NCI-H2029 (cell line): ENCODE data around the gene ZNF335.
"Not testable (repeated sequence)": the region's sequence is repeated elsewhere in the genome, so short reads cannot be mapped to it uniquely, and the experiment has no call there.

Source experiments
- DNase-seq: peaks from one replicate; lab custom pipeline; 2025; lab: John Stamatoyannopoulos, UW

The ZNF335 gene

DNA sequence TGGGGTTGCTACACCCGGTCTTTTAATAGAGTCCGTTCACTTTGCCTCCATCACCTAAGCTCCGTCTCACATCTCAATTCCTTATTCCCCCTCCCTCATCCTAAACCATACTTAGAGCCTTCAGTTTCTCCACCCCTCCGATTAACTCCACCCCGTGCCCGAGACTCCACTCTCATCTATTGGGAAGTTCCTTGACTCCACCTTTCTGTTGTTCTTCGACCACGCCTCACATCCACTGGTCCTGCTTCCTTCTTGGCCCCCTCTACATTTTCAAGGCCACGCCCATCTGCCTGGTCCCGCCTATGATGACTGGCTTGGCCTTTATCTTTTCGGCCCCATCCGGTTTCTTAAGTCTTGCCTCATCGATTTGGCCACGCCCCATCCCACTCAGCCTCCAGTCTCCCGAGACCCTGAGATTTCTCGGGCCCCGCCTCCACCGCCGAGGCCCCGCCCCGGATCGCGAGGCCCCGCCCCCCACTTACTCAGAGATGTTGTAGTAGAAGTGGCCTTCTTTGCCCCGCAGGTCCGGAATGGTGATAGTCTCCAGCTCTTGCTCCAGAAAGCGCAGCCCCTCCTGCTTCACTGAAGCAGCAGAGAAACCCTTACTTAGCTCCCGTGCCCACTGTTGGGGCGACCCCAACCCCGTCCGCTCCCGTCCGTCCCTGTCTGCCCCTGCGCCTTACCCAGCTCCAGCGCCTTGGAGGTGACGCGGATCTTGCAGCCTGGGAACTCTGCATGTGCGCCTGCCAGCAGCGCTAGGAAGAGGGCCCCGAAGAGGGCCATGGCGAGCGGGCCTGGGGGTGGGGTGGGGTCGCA, 61.1 kb downstream of the ZNF335 start:
- peak; percentile 93 for DNase-seq

DNA sequence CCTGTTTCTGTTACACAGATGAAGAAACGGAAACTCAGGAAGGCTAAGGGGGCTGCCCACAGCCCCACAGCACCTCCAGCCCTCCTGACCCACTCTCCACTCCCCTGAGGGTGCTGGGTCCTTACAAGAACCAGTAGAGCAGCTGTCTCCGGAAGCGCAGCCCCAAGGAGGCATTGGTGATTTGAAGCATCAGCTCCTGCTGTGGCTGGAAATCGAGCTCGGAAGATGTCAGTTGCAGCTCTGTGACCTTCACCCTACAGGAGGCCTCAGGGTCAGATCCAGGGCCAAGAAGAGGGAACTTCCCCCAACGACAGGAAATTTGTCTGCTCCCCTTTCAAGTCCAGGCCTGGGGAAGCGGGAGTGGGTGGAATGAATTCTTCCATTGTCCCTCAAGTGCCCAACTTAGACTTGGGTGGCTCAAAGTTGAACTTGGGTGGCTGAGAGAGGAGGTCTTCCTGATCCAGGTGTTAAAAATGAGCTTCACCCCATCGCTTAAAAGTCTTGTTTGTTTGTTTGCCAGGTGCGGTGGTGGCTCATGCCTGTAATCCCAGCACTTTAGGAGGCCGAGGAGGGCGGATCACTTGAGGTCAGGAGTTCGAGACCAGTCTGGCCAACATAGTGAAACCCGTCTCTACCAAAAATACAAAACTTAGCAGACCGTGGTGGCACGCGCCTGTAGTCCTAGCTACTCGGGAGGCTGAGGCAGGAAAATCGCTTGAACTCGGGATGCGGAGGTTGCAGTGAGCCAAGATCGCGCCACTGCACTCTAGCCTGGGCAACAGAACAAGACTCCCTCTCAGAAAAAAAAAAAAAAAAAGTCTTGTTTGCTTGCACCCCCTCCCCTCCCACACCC, 62.0 kb downstream of the ZNF335 start:
- no peak for DNase-seq

DNA sequence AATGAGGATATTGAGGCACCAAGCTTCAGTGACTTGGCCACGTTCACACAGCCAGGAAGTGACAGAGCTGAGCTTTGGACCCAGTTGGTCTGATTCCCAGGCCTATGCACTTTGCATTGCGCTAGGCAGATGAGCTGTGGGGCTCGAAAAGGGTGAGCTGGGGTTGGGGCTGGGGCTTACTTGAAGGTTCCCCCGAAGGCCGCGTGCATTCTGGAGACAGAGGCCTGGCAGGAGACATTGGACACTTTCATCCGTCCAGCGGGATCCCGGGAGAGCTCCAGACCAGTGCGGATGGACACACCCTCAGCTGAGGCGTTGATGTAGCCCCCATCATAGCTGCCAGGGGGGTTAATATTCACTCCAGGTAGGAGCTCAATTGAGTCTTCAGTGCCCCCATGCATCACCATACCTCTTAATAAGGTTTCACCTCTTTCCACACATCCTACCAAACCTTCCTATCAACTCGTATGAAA, 62.6 kb downstream of the ZNF335 start:
- DNase-seq, result no peak

DNA sequence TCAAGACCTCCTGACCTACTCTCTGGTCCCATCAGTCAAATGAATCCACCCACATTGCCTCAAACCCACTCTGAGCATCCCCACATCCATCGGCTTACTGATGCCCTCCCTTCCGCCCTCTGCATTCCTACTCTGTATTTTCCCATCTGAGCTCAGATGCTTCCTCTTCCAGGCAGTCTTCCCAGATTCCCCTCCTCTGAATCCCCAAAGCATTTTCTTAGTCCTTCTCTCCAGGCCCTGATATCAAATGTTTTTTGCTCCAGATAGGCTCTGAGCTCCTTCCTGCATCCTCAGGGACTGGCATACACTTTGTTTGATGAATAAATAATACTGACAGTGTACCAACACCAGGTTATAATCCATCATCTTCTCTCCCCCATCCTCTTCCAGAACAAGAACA, 63.9 kb downstream of the ZNF335 start:
- no peak for DNase-seq

DNA sequence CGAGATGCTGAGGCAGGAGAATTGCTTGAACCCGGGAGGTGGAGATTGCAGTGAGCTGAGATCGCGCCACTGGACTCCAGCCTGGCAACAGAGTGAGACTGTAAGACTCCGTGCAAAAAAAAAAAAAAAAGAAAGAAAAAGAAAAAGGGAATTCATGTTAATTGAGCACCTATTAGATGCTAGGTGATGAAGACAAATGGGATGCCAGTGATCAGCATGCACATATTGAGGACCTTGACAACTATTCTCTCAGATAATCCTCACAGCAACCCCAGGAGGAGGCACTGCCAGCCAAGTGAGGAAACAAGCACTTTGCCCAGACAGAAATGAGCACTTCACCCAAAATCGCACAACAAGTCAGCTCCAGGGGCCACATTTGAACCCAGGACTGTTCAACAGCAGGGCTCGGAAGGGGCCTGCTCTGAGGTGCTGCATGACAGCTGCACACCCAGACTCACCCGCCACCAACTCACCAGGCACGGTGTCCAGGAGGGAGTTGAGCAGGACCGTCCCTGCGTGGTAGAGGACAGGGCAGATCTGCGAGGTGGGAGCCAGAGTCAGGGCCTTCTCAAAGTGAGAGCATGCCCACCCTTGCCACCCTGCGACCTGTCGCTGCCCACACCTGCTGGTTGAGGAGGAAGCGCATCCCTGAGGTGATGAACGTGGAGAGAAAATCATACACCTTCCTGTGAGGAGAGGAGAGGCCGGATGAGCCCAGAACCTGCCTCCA, 64.6 kb downstream of the ZNF335 start:
- DNase-seq, result no peak

DNA sequence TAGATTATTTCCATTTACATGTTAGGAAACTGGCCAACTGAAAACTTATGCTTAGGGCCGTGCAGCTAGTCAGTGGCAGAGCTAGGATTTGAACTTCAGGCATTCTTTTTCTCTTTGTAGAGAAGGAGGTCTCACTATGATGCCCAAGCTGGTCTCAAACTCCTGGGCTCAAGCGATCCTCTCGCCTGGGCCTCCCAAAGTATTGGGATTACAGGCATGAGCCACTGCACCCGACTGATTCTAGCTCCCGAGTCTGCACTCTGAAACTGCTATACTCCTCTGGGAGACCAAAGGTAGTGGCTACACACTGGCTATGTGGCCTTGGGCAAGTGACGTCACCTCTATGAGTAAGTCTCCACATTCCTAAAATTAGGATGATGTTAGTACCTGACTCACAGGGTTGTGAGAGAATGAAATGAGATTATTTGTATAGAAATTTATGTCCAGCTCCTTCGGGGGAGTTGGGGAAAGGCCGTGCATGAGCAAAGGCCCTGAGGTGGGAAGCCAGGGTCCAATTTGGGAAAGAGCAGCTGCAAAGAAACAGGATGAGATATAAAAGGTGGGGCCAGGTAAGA, 66.4 kb downstream of the ZNF335 start:
- DNase-seq, result no peak

DNA sequence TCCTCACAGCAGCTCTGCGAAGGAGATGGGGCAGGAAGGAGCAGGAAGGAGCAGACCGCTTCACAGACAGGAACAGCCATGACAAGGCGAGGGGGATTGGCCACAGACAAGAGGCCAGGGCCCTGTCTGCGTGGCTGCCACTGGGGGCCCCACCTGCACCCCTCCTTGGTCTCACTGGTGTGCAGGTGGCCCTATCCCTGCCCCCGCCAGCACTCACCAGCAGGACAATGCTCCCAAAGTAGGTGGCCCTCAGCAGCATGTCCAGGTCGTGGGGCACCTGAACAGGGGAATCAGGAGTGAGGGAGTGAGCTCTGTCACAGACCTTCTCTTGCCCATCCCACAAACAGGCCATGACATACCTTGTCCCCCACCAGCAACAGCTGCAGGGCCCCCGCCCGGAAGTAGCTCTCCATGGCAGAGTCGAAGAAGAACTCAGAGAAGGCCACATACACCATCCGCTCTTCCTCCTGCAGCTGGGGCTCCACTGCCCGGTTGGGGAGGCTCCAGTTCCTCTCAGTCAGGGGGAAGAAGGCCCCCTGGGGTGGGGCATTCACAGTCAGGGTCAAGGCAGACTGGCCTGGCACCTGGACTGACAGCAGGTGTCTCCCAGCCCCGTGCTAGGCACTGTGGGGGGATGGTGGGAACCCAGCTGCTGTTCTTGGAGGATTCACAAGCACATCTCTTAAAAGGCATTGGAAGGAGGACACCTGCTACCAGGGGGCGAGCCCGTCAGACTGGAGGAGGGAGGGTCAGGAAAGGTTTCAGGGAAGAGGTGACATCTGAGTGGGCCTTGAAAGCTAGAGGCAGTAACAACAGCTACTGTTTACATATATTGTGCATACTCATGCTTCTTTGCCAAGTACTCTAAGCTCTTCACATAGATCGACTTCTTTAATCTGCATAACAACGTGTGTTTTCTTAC, 67.2 kb downstream of the ZNF335 start:
- no peak for DNase-seq

DNA sequence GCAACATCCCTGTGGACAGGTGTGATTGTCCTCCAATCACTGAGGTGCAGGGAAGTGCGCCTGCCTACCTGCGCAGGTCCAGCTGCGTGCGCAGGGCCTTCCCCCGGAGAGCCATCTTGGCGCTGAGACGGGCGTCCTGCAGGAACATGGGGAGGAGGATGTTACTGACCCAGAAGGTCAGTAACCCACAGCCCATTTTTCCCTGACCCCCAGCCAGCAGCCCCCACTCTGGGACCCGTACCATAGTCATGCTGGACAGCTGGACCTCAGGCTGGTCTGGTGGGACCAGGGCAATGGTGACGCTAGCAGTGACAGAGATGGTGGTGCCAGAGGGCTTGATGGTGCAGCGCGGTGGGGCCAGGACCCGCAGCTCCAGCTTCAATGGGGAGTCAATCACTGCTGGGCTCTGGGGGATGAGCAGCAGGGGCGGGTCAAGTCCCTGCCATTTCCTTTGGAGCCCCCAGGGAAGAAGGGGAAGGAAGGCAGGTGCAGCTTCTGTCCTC, 69.8 kb downstream of the ZNF335 start:
- no peak for DNase-seq

DNA sequence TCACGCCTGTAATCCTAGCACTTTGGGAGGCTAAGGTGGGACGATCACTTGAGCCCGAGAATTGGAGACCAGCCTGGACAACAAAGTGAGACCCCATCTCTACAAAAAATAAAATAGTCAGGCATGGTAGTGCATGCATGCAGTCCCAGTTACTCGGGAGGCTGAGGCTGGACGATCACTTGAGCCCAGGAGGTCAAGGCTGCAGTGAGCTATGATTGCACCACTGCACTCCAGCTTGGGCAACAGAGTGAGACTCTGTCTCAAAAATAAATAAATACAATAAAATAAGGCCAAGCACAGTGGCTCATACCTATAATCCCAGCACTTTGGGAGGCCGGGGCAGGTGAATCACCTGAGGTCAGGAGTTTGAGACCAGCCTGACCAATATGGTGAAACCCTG, 70.7 kb downstream of the ZNF335 start:
- not testable (repeated sequence) for DNase-seq

DNA sequence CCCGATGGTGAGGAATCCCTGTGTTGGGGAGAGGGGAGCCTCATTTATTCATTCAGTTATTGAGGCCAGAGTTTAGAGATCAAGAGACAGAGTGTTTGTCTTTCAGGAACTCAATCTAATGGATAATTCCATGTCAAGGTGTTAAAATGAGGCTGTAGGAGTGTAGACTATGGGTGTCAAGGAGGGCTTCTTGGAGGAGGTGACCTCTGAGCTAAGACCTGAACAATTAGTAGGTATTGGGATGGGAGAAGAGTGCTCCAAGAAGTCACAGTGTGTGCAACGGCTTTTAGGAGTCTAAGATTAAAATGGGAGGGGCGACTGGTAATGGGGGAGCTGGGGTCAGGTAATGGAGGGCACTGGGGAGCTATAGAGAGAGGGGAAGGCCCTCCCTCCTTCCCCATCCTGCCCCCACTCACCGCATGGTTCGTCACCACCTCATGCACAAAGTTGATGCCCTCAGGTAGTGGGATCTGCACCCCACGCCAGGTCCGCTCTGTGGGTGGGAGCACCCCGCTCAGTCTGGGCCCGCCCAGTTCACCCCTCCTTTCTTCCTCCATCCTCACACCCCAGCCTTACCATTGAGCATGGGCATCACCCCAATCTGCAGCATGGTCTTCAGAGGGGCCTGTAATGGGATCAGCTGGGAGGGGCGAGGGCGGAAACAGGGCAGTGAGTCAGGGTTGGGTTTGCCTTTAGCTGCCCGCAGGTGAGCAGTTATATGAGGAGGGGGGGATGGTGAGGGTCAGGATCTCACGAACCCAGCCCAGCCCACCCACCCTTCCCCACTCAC, 72.8 kb downstream of the ZNF335 start:
- no peak for DNase-seq
